Neural cell (in vitro differentiated cells): ENCODE results near the gene FGF12. TPM values are rescaled to one million over a fixed set of nuclear protein-coding genes. Genes with fewer than 3 reads are reported as not detected.

ENCODE experiments used
- H2AFZ ChIP-seq: fragments of 200-600, 300-800 bp; sonication (generic), shearing (Covaris generic); 2 replicates; pipeline ENCODE4 v1.6.0; 2014; ENCODE audit warnings: low read depth, mild to moderate bottlenecking, antibody characterized with exemption, low read length, moderate library complexity
- H3F3A ChIP-seq: fragments of 200-600 bp; shearing (Covaris generic); 2 replicates; pipeline ENCODE4 v1.6.1; 2016; ENCODE audit warnings: mild to moderate bottlenecking, moderate library complexity, mixed read lengths, antibody characterized with exemption, low read length; ENCODE audit not compliant: insufficient read depth, poor library complexity, severe bottlenecking
- H3K27ac ChIP-seq: fragments of 200-600, 300-800 bp; sonication (generic), shearing (Covaris generic); 2 replicates; pipeline ENCODE4 v1.5.1; 2014; ENCODE audit warnings: mild to moderate bottlenecking, low read length, moderate library complexity
- H3K27me3 ChIP-seq: fragments of 300-800, 200-600 bp; sonication (generic), shearing (Covaris generic); 2 replicates; pipeline ENCODE4 v1.6.0; 2014; ENCODE audit warnings: mild to moderate bottlenecking, low read depth, low read length, moderate library complexity; ENCODE audit not compliant: insufficient read depth
- H3K36me3 ChIP-seq: fragments of 300-800, 200-600 bp; sonication (generic), shearing (Covaris generic); 2 replicates; pipeline ENCODE4 v1.5.1; 2014; ENCODE audit warnings: mild to moderate bottlenecking, antibody characterized with exemption, low read length, moderate library complexity; ENCODE audit not compliant: insufficient read depth
- H3K4me2 ChIP-seq: fragments of 300-800, 200-600 bp; sonication (generic), shearing (Covaris generic); 2 replicates; pipeline ENCODE4 v1.6.0; 2014; ENCODE audit warnings: mild to moderate bottlenecking, low read length
- H3K4me3 ChIP-seq: fragments of 300-800, 200-600 bp; sonication (generic), shearing (Covaris generic); 2 replicates; pipeline ENCODE4 v1.5.1; 2014; ENCODE audit warnings: mild to moderate bottlenecking, low read length, moderate library complexity
- H3K79me2 ChIP-seq: fragments of 200-600 bp; shearing (Covaris generic); replicated peaks from 2 replicates; pipeline ENCODE4 v1.6.0; 2014; ENCODE audit warnings: mild to moderate bottlenecking, low read length, moderate library complexity; ENCODE audit not compliant: insufficient read depth
- H3K9ac ChIP-seq: fragments of 300-800, 200-600 bp; sonication (generic), shearing (Covaris generic); 2 replicates; pipeline ENCODE4 v1.6.1; 2016; ENCODE audit warnings: mild to moderate bottlenecking, low read length, mixed read lengths
- H3K9me2 ChIP-seq: fragments of 200-600 bp; shearing (Covaris generic); 2 replicates; pipeline ENCODE4 v1.6.1; 2016; ENCODE audit warnings: mild to moderate bottlenecking, low read length, mixed read lengths; ENCODE audit not compliant: insufficient read depth
- H3K9me3 ChIP-seq: fragments of 200-600, 300-800 bp; sonication (generic), shearing (Covaris generic); 2 replicates; pipeline ENCODE4 v1.6.1; 2016; ENCODE audit warnings: mild to moderate bottlenecking, mixed run types, low read length, moderate library complexity, mixed read lengths
- H4K20me1 ChIP-seq: fragments of 200-600 bp; shearing (Covaris generic); 2 replicates; pipeline ENCODE4 v1.6.1; 2016; ENCODE audit warnings: mild to moderate bottlenecking, mixed run types; ENCODE audit not compliant: insufficient read depth
- CTCF ChIP-seq: fragments of 450-650 bp; IDR thresholded peaks from 2 replicates; pipeline ENCODE4 v1.5.1; 2014; ENCODE audit warnings: antibody characterized with exemption, mild to moderate bottlenecking, moderate library complexity; ENCODE audit not compliant: poor library complexity, severe bottlenecking
- EP300 ChIP-seq: fragments of 450-650 bp; conservative IDR thresholded peaks from 2 replicates; pipeline ENCODE4 v1.6.1; 2014; ENCODE audit warnings: antibody characterized with exemption, mild to moderate bottlenecking, moderate library complexity; ENCODE audit not compliant: poor library complexity, severe bottlenecking
- EZH2 ChIP-seq: fragments of 200-600, 300-800 bp; shearing (Covaris generic), sonication (generic); IDR thresholded peaks from 2 replicates; pipeline ENCODE4 v1.6.1; 2014; ENCODE audit warnings: antibody characterized with exemption, low read length, borderline replicate concordance, mild to moderate bottlenecking; ENCODE audit not compliant: insufficient read depth, poor library complexity, severe bottlenecking
- MXI1 ChIP-seq: fragments of 450-650 bp; conservative IDR thresholded peaks from 2 replicates; pipeline ENCODE4 v1.6.1; 2014; ENCODE audit warnings: antibody characterized with exemption, mild to moderate bottlenecking; ENCODE audit not compliant: poor library complexity, severe bottlenecking
- POLR2AphosphoS5 ChIP-seq: IDR thresholded peaks from 2 replicates; pipeline ENCODE4 v1.6.1; 2012
- RAD21 ChIP-seq: fragments of 450-650 bp; conservative IDR thresholded peaks from 2 replicates; pipeline ENCODE4 v1.6.1; 2014; ENCODE audit warnings: antibody characterized with exemption, mild to moderate bottlenecking, moderate library complexity
- REST ChIP-seq: IDR thresholded peaks from 2 replicates; pipeline ENCODE4 v1.6.1; 2012; ENCODE audit warnings: borderline replicate concordance
- SMC3 ChIP-seq: fragments of 450-650 bp; conservative IDR thresholded peaks from 2 replicates; pipeline ENCODE4 v1.6.1; 2014; ENCODE audit warnings: antibody characterized with exemption, mild to moderate bottlenecking, moderate library complexity; ENCODE audit not compliant: poor library complexity
- TAF1 ChIP-seq: IDR thresholded peaks from 2 replicates; pipeline ENCODE4 v1.6.1; 2012; ENCODE audit warnings: low read depth
- polyA plus RNA-seq: library from polyadenylated mRNA; depleted of rRNA; stranded (reverse); fragments of >200 nt; gene quantifications from 2 replicates; pipeline ENCODE4 v1.2.3, GENCODE V29; 2014

Gene FGF12
- polyA plus RNA-seq, 1 donor from 2014 or later: 4.8 TPM

- no peaks in the 10 kb centered on the region for H3K79me2 ChIP-seq
- no peaks in the 10 kb centered on the region for H3K9me3 ChIP-seq
- H4K20me1 ChIP-seq: no peaks in the 10 kb centered on the region
- no peak overlapping the region for H3K27ac ChIP-seq
- H3K4me2 ChIP-seq: no peak overlapping the region
- H3K27me3 ChIP-seq: no peaks in the 10 kb centered on the region
- no peaks in the 10 kb centered on the region for H3K9me2 ChIP-seq
- H3K4me3 ChIP-seq: no peak overlapping the region
- no peaks in the 10 kb centered on the region for H3K36me3 ChIP-seq
- no peaks in the 10 kb centered on the region for H3F3A ChIP-seq
- no peak for TF ChIP-seq SMC3
- TF ChIP-seq MXI1: no peak
- no peak for TF ChIP-seq RAD21
- no peak for TF ChIP-seq REST
- no peak for TF ChIP-seq TAF1
- TF ChIP-seq EZH2: no peak
- no peak for TF ChIP-seq CTCF
- TF ChIP-seq POLR2AphosphoS5: no peak
- no peak overlapping the region for H2AFZ ChIP-seq
- H3K9ac ChIP-seq: no peak overlapping the region
These were observed 363.0 kb downstream of the FGF12 start for GRCh38 chr3:192364316-192364715.

- Histone ChIP-seq H4K20me1 (no peaks in the 10 kb centered on the region), H3K27me3 (no peaks in the 10 kb centered on the region), H3F3A (no peaks in the 10 kb centered on the region), H3K9me3 (no peaks in the 10 kb centered on the region), H3K36me3 (no peaks in the 10 kb centered on the region), H3K4me3 (no peak overlapping the region), H2AFZ (no peak overlapping the region), H3K79me2 (no peaks in the 10 kb centered on the region), H3K4me2 (no peak overlapping the region), H3K9ac (no peak overlapping the region), H3K9me2 (no peaks in the 10 kb centered on the region), H3K27ac (no peak overlapping the region)
- TF ChIP-seq RAD21 (no peak), EZH2 (no peak), SMC3 (no peak), REST (no peak), TAF1 (no peak), EP300 (no peak), CTCF (no peak), POLR2AphosphoS5 (no peak), MXI1 (no peak)
These were observed 372.7 kb downstream of the FGF12 start for GRCh38 chr3:192354687-192355086.
